Peyer's patch (tissue), 4 donors: Measurements from ENCODE around the gene UGT1A6.

Experiments
- POLR2A ChIP-seq, 2 donors: fragments of 450-650 bp; IDR thresholded peaks; one replicate each; pipeline ENCODE4 v1.5.1; 2017; ENCODE audit warnings: antibody characterized with exemption in 2 of 2, mild to moderate bottlenecking in 2 of 2, moderate library complexity in 2 of 2
- TF ChIP-seq, protein P1 (sequence below), 6 experiments: fragments of 450-650 bp in 4 of 6; fragments of 200-600 bp in 2 of 6; sonication (generic) in 1 of 6; IDR thresholded peaks; one replicate each; pipeline ENCODE4 v1.5.1; 2017 to 2019; ENCODE audit warnings: antibody characterized with exemption in 6 of 6, mild to moderate bottlenecking in 3 of 6, moderate library complexity in 1 of 6

DNA sequence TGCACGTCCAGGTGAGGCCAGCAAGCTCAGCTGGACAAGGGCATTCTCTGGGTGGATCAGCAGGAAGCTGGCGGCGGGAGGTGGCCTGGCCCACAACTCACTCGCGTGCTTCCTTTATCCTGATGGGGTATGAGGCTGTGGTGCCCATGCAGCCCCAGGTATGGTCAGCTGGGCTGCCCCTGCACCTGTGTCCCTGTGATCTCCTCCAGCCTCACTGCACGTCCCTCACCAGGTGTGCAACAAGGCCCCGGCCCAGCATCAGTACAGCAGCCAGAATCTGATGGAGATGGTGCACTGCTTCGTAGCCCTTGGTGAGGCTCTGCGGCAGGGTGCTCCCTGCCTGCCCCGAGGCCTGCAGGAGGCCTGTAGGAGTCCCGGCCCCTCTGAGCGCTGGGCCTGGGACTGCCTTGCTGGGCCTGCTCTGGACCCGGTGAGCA is 103.1 kb downstream of the UGT1A6 start:
- TF ChIP-seq, protein P1, sequence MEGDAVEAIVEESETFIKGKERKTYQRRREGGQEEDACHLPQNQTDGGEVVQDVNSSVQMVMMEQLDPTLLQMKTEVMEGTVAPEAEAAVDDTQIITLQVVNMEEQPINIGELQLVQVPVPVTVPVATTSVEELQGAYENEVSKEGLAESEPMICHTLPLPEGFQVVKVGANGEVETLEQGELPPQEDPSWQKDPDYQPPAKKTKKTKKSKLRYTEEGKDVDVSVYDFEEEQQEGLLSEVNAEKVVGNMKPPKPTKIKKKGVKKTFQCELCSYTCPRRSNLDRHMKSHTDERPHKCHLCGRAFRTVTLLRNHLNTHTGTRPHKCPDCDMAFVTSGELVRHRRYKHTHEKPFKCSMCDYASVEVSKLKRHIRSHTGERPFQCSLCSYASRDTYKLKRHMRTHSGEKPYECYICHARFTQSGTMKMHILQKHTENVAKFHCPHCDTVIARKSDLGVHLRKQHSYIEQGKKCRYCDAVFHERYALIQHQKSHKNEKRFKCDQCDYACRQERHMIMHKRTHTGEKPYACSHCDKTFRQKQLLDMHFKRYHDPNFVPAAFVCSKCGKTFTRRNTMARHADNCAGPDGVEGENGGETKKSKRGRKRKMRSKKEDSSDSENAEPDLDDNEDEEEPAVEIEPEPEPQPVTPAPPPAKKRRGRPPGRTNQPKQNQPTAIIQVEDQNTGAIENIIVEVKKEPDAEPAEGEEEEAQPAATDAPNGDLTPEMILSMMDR (IDR thresholded peaks at IDR 0.05), result no peak
- TF ChIP-seq POLR2A (IDR thresholded peaks at IDR 0.05), result no peak
